K562 (cell line): ENCODE measurements around the gene STX19. TPM values are rescaled to one million over a fixed set of nuclear protein-coding genes. Genes with fewer than 3 reads are reported as not detected.

Experiments used
- ATAC-seq: fragments of 200-7000 bp; cut with Tn5 transposase; 3 replicates; pipeline ENCODE4 v1.9.1; 2020; ENCODE audit warnings: moderate library complexity
- BruUV-seq: library from RNA; stranded (reverse); fragments of 400-500 nt; replicated peaks from 2 replicates; lab custom pipeline; 2021; lab: Mats Ljungman, UMichigan
- CTCF ChIA-PET: fragments of 300-600 bp; formaldehyde crosslinking; extraction: SDS; loops from one replicate; lab custom pipeline; 2021; ENCODE audit warnings: low intra/inter-chr PET ratio; lab: Yijun Ruan, JAX
- POLR2A ChIA-PET: fragments of 300-600, 350-650 bp; sonication (Branson Sonifier 250); formaldehyde crosslinking; extraction: SDS; loops from one replicate; lab custom pipeline; 2021; ENCODE audit warnings: antibody characterized with exemption, inconsistent platforms; lab: Yijun Ruan, JAX
- DNase-seq, 4 experiments: peaks; one replicate each; pipeline versions ENCODE4 v3.0.0 to v3.0.0-alpha.2; 2011 to 2018; ENCODE audit warnings: low spot score in 3 of 4, mixed read lengths in 3 of 4; ENCODE audit errors: extremely low read depth in 1 of 4
- FAIRE-seq: peaks from 2 replicates; lab custom pipeline; 2011; peaks lifted over from hg19 to GRCh38; lab: Jason Lieb, UNC
- H2AFZ ChIP-seq: 2 replicates; pipeline ENCODE4 v1.6.0; 2011; ENCODE audit warnings: low read depth, low read length, control low read depth, inconsistent platforms
- H3K27ac ChIP-seq: fragments of 200-600 bp; 3 replicates; pipeline ENCODE4 v1.8.0; 2011; ENCODE audit warnings: low read depth, mild to moderate bottlenecking, control low read depth, inconsistent platforms, low read length, moderate library complexity, mixed read lengths; ENCODE audit errors: extremely low read depth
- H3K27me3 ChIP-seq, 2 experiments: fragments of 300-600 bp in 1 of 2; 2 replicates in 1 of 2; 3 replicates in 1 of 2; pipeline versions ENCODE4 v1.6.0 to v1.8.0; 2011; ENCODE audit warnings: inconsistent platforms in 2 of 2, low read length in 2 of 2, mild to moderate bottlenecking in 1 of 2, mixed read lengths in 1 of 2, moderate library complexity in 1 of 2; ENCODE audit not compliant: control insufficient read depth in 2 of 2, insufficient read depth in 2 of 2
- H3K36me3 ChIP-seq: fragments of 300-600 bp; 3 replicates; pipeline ENCODE4 v1.8.0; 2011; ENCODE audit warnings: mild to moderate bottlenecking, low read length, inconsistent platforms; ENCODE audit not compliant: control insufficient read depth, insufficient read depth
- H3K4me1 ChIP-seq, 2 experiments: fragments of 200-600 bp in 1 of 2; replicated peaks in 1 of 2; 2 replicates in 1 of 2; 3 replicates in 1 of 2; pipeline versions ENCODE4 v1.5.1 to v1.8.0; 2011; ENCODE audit warnings: inconsistent platforms in 2 of 2, low read length in 2 of 2, mild to moderate bottlenecking in 1 of 2, mixed read lengths in 1 of 2, moderate library complexity in 1 of 2; ENCODE audit not compliant: control insufficient read depth in 2 of 2, insufficient read depth in 2 of 2
- H3K4me2 ChIP-seq: 2 replicates; pipeline ENCODE4 v1.6.1; 2011; ENCODE audit warnings: low read length, control low read depth, inconsistent platforms, mixed read lengths; ENCODE audit not compliant: insufficient read depth
- H3K4me3 ChIP-seq: fragments of 200-600 bp; sonication (generic), shearing (Covaris generic); 2 replicates; pipeline ENCODE4 v1.5.1; 2016; ENCODE audit warnings: control low read depth, inconsistent platforms
- H3K79me2 ChIP-seq: fragments of 200-600 bp; 3 replicates; pipeline ENCODE4 v1.8.0; 2011; ENCODE audit warnings: low read length, inconsistent platforms; ENCODE audit not compliant: control insufficient read depth, insufficient read depth
- H3K9ac ChIP-seq, 2 experiments: 2 replicates each; pipeline versions ENCODE4 v1.6.0 to v1.6.1; 2011; ENCODE audit warnings: low read depth in 2 of 2, low read length in 2 of 2, control low read depth in 1 of 2, inconsistent platforms in 1 of 2, mild to moderate bottlenecking in 1 of 2, mixed read lengths in 1 of 2; ENCODE audit not compliant: insufficient read depth in 1 of 2
- H3K9me1 ChIP-seq: one replicate; pipeline ENCODE4 v1.6.0; 2011; ENCODE audit warnings: inconsistent platforms, mild to moderate bottlenecking, low read length, moderate library complexity; ENCODE audit not compliant: control insufficient read depth, insufficient read depth
- H3K9me3 ChIP-seq: replicated peaks from 2 replicates; pipeline ENCODE4 v1.5.1; 2011; ENCODE audit warnings: low read depth, low read length, inconsistent platforms; ENCODE audit not compliant: control insufficient read depth, insufficient read depth
- H4K20me1 ChIP-seq: replicated peaks from 2 replicates; pipeline ENCODE4 v1.6.1; 2011; ENCODE audit warnings: low read length, inconsistent platforms, mixed read lengths; ENCODE audit not compliant: control insufficient read depth, insufficient read depth
- ATF3 ChIP-seq, 2 experiments: fragments of 450-650 bp in 1 of 2; sonication (generic) in 1 of 2; formaldehyde crosslinking in 1 of 2; IDR thresholded peaks in 1 of 2; conservative IDR thresholded peaks in 1 of 2; 2 replicates each; pipeline versions ENCODE4 v1.6.1 to v1.8.1; 2016 to 2023; ENCODE audit warnings: mild to moderate bottlenecking in 2 of 2, moderate library complexity in 2 of 2, inconsistent platforms in 1 of 2, missing genetic modification reagents in 1 of 2
- CCNT2 ChIP-seq: IDR thresholded peaks from 2 replicates; pipeline ENCODE4 v1.6.1; 2011; ENCODE audit warnings: borderline replicate concordance, low read depth, mild to moderate bottlenecking, moderate library complexity, mixed read lengths, low read length; ENCODE audit not compliant: insufficient read length; ENCODE audit errors: extremely low read depth
- DPF2 ChIP-seq: fragments of 450-650 bp; IDR thresholded peaks from 2 replicates; pipeline ENCODE4 v1.6.1; 2016
- FOSL1 ChIP-seq: fragments of 200-800 bp; sonication (Bioruptor generic); conservative IDR thresholded peaks from 2 replicates; pipeline ENCODE4 v1.6.1; 2016; ENCODE audit warnings: missing genetic modification characterization, missing compliant biosample characterization
- FOXK2 ChIP-seq, 2 experiments: fragments of 450-650 bp; IDR thresholded peaks in 1 of 2; conservative IDR thresholded peaks in 1 of 2; 2 replicates each; pipeline ENCODE4 v1.6.1; 2016; ENCODE audit warnings: low read depth in 2 of 2, mild to moderate bottlenecking in 1 of 2
- FOXP4 ChIP-seq: sonication (generic); formaldehyde crosslinking; IDR thresholded peaks from 2 replicates; pipeline ENCODE4 v1.8.0; 2022; ENCODE audit warnings: mild to moderate bottlenecking, missing genetic modification reagents, borderline replicate concordance
- HDAC6 ChIP-seq: IDR thresholded peaks from 2 replicates; pipeline ENCODE4 v1.6.1; 2012; ENCODE audit warnings: low read depth, mild to moderate bottlenecking, control low read depth, inconsistent platforms, low read length, moderate library complexity
- NFATC3 ChIP-seq: fragments of 450-650 bp; IDR thresholded peaks from 2 replicates; pipeline ENCODE4 v1.6.1; 2017; ENCODE audit warnings: mild to moderate bottlenecking
- PHB ChIP-seq: fragments of 250-450 bp; sonication (Bioruptor Pico); IDR thresholded peaks from 2 replicates; pipeline ENCODE4 v1.5.0; 2021
- SMARCA4 ChIP-seq: fragments of 450-650 bp; IDR thresholded peaks from 2 replicates; pipeline ENCODE4 v1.6.1; 2016
- SMARCC2 ChIP-seq: fragments of 450-650 bp; IDR thresholded peaks from 2 replicates; pipeline ENCODE4 v1.6.1; 2017; ENCODE audit warnings: antibody characterized with exemption, moderate library complexity, mild to moderate bottlenecking, low read depth
- SREBF1 ChIP-seq: fragments of 150-350 bp; IDR thresholded peaks from 2 replicates; pipeline ENCODE4 v1.6.1; 2014; ENCODE audit warnings: antibody characterized with exemption, low read depth, low read length, borderline replicate concordance
- SRF ChIP-seq, 2 experiments: fragments of 250-450, 450-650 bp in 1 of 2; sonication (Bioruptor Pico) in 1 of 2; sonication (generic) in 1 of 2; formaldehyde crosslinking; IDR thresholded peaks; 2 replicates each; pipeline versions ENCODE4 v1.5.0 to v1.5.1; 2020 to 2022; ENCODE audit warnings: mild to moderate bottlenecking in 1 of 2, missing genetic modification reagents in 1 of 2
- SRSF9 ChIP-seq: fragments of 200-400 bp; formaldehyde crosslinking; IDR thresholded peaks from 2 replicates; pipeline ENCODE4 v1.6.1; 2017; ENCODE audit warnings: low read depth, low read length, borderline replicate concordance
- TCF3 ChIP-seq: sonication (generic); formaldehyde crosslinking; IDR thresholded peaks from 2 replicates; pipeline ENCODE4 v1.4.0; 2020; ENCODE audit warnings: mild to moderate bottlenecking, missing genetic modification reagents
- TCF7L2 ChIP-seq: fragments of 150-350 bp; IDR thresholded peaks from 2 replicates; pipeline ENCODE4 v1.6.1; 2016; ENCODE audit warnings: low read depth, mild to moderate bottlenecking, low read length, moderate library complexity
- TRIM28 ChIP-seq: fragments of 450-650 bp; IDR thresholded peaks from 2 replicates; pipeline ENCODE4 v1.6.1; 2017
- ZNF140 ChIP-seq: fragments of 250-450 bp; sonication (Bioruptor Pico); IDR thresholded peaks from 2 replicates; pipeline ENCODE4 v1.8.0; 2021; ENCODE audit warnings: moderate library complexity, mild to moderate bottlenecking, inconsistent platforms
- ZNF324 ChIP-seq: fragments of 250-450 bp; sonication (Bioruptor Pico); IDR thresholded peaks from 2 replicates; pipeline ENCODE4 v1.4.0; 2020; ENCODE audit warnings: mild to moderate bottlenecking
- ZNF512 ChIP-seq: IDR thresholded peaks from 2 replicates; pipeline ENCODE4 v1.6.1; 2016; ENCODE audit warnings: missing genetic modification characterization, missing compliant biosample characterization
- WGBS: fragments of 100-300 bp; shearing (Covaris generic); methylation state at CpG from one replicate; pipeline ENCODE4 v1.1.6; 2016; ENCODE audit warnings: low coverage, mixed read lengths; ENCODE audit not compliant: insufficient coverage; ENCODE audit errors: missing lambda C conversion rate; 5-methylcytosine and 5-hydroxymethylcytosine counted together
- in situ Hi-C: fragments of 300-500 bp; cut with MboI; formaldehyde crosslinking; loops from 4 replicates; pipeline ENCODE4 v1.15.0; 2018; ENCODE audit warnings: inconsistent platforms, mixed read lengths
- intact Hi-C: fragments of 100-400 bp; cut with micrococcal nuclease; formaldehyde crosslinking; loops from 2 replicates; pipeline ENCODE4 v1.14.2; 2022
- polyA plus RNA-seq, 8 experiments: library from polyadenylated mRNA; depleted of rRNA in 4 of 8; stranded (reverse) in 5 of 8; unstranded in 3 of 8; fragments of >200 nt; fragmentation: Nextera tagmentation in 2 of 8; fragmentation: Illumina TruSeq in 1 of 8; extraction: Ambion mirVana in 2 of 8; extraction: Trizol in 1 of 8; gene quantifications; 2 replicates each; pipeline versions ENCODE4 v1.2.1 to v1.2.3, GENCODE V29; 2011 to 2014; ENCODE audit warnings: inconsistent platforms in 1 of 8, missing spikeins in 1 of 8
- total RNA-seq, 7 experiments: library from RNA; depleted of rRNA in 6 of 7; stranded (reverse); fragments of >200 nt in 6 of 7; fragmentation: Illumina TruSeq in 2 of 7; extraction: Trizol in 2 of 7; gene quantifications; 2 replicates each; pipeline versions ENCODE4 v1.2.1 to v1.2.3, GENCODE V29; 2011 to 2021; ENCODE audit warnings: low replicate concordance in 1 of 7

Gene STX19
- total and polyA plus RNA-seq, 9 of the 15 experiments (the other 6 are each of a cell fraction or from before 2014, with no cell fraction given): 0.04 TPM; not detected in 8

GRCh38 chr3:93969997-93970396 is 58.4 kb downstream of the STX19 start:
- Histone ChIP-seq H4K20me1 (no peaks in the 10 kb centered on the region), H3K36me3 (peaks cover 13% of the 10 kb centered on the region; the same call in 1 of the 3 replicates), H3K27ac (no peak overlapping the region; the same call in 2 of the 3 replicates), H3K4me3 (no peak overlapping the region), H3K27me3 (no peaks in the 10 kb centered on the region), H3K9ac (no peak overlapping the region), H3K9me3 (no peaks in the 10 kb centered on the region), H3K4me1 (peaks cover 2 to 19% of the 10 kb centered on the region in 2 experiments; a peak in 4 of 5 replicates), H3K9me1 (no peaks in the 10 kb centered on the region), H3K4me2 (peak overlapping the region; percentile 15), H3K79me2 (peaks cover 38% of the 10 kb centered on the region), H2AFZ (no peak overlapping the region)
- FAIRE-seq: peak; percentile 52
- peak in 2 of 4 experiments; percentile 36 to 59 for DNase-seq
- peak; percentile 28; the same call in 1 of the 3 replicates for ATAC-seq
- ChIA-PET POLR2A (interaction anchor here (0.5 to 1.0 kb wide), 4 partner anchors 10 to 229 kb away, joined by 3 read pairs; partner anchors contain the start of gene ARL13B), CTCF (no interaction called here)
- in situ Hi-C loops (no loop called here), intact Hi-C loops (no loop called here)
- BruUV-seq: no TSS peak
- WGBS: 43% methylated on average over 1 of the region's 1 CpG
- peak; percentile 46 for TF ChIP-seq TCF3 (CRISPR knock-in tag)
- no peak for TF ChIP-seq FOXK2 (conservative IDR thresholded peaks at IDR 0.05 in 1 of 2, IDR thresholded peaks at IDR 0.05 in 1 of 2; ENCODE audit: low read depth in 2 of 2)
- TF ChIP-seq NFATC3: peak; percentile 92
- TF ChIP-seq PHB (CRISPR knock-in tag): no peak
- no peak for TF ChIP-seq SRSF9
- TF ChIP-seq SMARCA4: peak; percentile 74
- no peak for TF ChIP-seq ZNF512
- no peak for TF ChIP-seq HDAC6
- no peak for TF ChIP-seq TRIM28
- TF ChIP-seq SRF (CRISPR knock-in tag; IDR thresholded peaks at IDR 0.05): peak in 1 of 2 experiments; percentile 56; a peak in 1 of 4 replicates
- TF ChIP-seq TCF7L2: no peak
- TF ChIP-seq ATF3 (IDR thresholded peaks at IDR 0.05): peak; percentile 26; the same call in 1 of the 2 replicates
- TF ChIP-seq ATF3 (CRISPR knock-in tag; conservative IDR thresholded peaks at IDR 0.05): no peak
- TF ChIP-seq FOSL1 (tag): peak; percentile 91
- no peak for TF ChIP-seq SREBF1
- no peak for TF ChIP-seq CCNT2
- peak; percentile 69 for TF ChIP-seq DPF2
- TF ChIP-seq ZNF140: no peak
- TF ChIP-seq ZNF324 (CRISPR knock-in tag): no peak
- TF ChIP-seq FOXP4 (CRISPR knock-in tag): no peak
- TF ChIP-seq SMARCC2: peak; percentile 62
